IMR-90 (cell line): ENCODE measurements around the gene KIAA0825. TPM values are rescaled to one million over a fixed set of nuclear protein-coding genes. Genes with fewer than 3 reads are reported as not detected.

Source experiments
- ATAC-seq: fragments of 200-7000 bp; cut with Tn5 transposase; 2 replicates; pipeline ENCODE4 v1.9.1; 2020; ENCODE audit warnings: low read depth, mild to moderate bottlenecking, moderate library complexity
- BruUV-seq: library from RNA; stranded (reverse); fragments of 400-500 nt; replicated peaks from 2 replicates; lab custom pipeline; 2021; lab: Mats Ljungman, UMichigan
- CTCF ChIA-PET: fragments of 300-600 bp; formaldehyde crosslinking; extraction: SDS; loops from one replicate; lab custom pipeline; 2021; ENCODE audit warnings: antibody characterized with exemption; lab: Yijun Ruan, JAX
- POLR2A ChIA-PET: fragments of 300-600 bp; sonication (Branson Sonifier 250); formaldehyde crosslinking; loops from one replicate; lab custom pipeline; 2022; ENCODE audit warnings: antibody characterized with exemption; ENCODE audit not compliant: unreplicated experiment; lab: Charles Lee
- DNase-seq: peaks from one replicate; pipeline ENCODE4 v3.0.0; 2013
- H2AFZ ChIP-seq: replicated peaks from 2 replicates; pipeline ENCODE3; 2013; ENCODE audit warnings: low read length, mild to moderate bottlenecking; ENCODE audit not compliant: poor library complexity
- H2AK5ac ChIP-seq: 2 replicates; pipeline ENCODE4 v1.6.1; 2013; ENCODE audit warnings: low read depth, low read length, inconsistent platforms
- H2AK9ac ChIP-seq: replicated peaks from 2 replicates; pipeline ENCODE3; 2013; ENCODE audit warnings: mild to moderate bottlenecking, low read depth, low read length, moderate library complexity; ENCODE audit not compliant: poor library complexity
- H2BK120ac ChIP-seq: 2 replicates; pipeline ENCODE4 v1.6.1; 2013; ENCODE audit warnings: low read depth, low read length, inconsistent platforms
- H2BK15ac ChIP-seq: 3 replicates; pipeline ENCODE4 v1.6.1; 2013; ENCODE audit warnings: low read depth, low read length, inconsistent platforms
- H2BK20ac ChIP-seq: 2 replicates; pipeline ENCODE4 v1.6.1; 2013; ENCODE audit warnings: low read depth, mild to moderate bottlenecking, inconsistent platforms, low read length, moderate library complexity
- H2BK5ac ChIP-seq: 2 replicates; pipeline ENCODE4 v1.6.1; 2013; ENCODE audit warnings: mild to moderate bottlenecking, low read depth, low read length, inconsistent platforms; ENCODE audit not compliant: poor library complexity, severe bottlenecking
- H3K14ac ChIP-seq: replicated peaks from 2 replicates; pipeline ENCODE4 v1.6.1; 2013; ENCODE audit warnings: low read depth, low read length, inconsistent platforms
- H3K18ac ChIP-seq: 2 replicates; pipeline ENCODE4 v1.6.1; 2013; ENCODE audit warnings: low read depth, low read length, control low read depth
- H3K23ac ChIP-seq: 2 replicates; pipeline ENCODE4 v1.6.1; 2013; ENCODE audit warnings: low read depth, low read length, inconsistent platforms
- H3K27ac ChIP-seq: 2 replicates; pipeline ENCODE4 v1.5.1; 2013; ENCODE audit warnings: mild to moderate bottlenecking, control low read depth, low read length; ENCODE audit not compliant: insufficient read depth
- H3K27me3 ChIP-seq: 2 replicates; pipeline ENCODE4 v1.6.1; 2013; ENCODE audit warnings: low read length; ENCODE audit not compliant: control insufficient read depth, insufficient read depth
- H3K36me3 ChIP-seq: 2 replicates; pipeline ENCODE4 v1.6.1; 2013; ENCODE audit warnings: low read length, mixed read lengths; ENCODE audit not compliant: control insufficient read depth, insufficient read depth
- H3K4ac ChIP-seq: 2 replicates; pipeline ENCODE4 v1.6.1; 2013; ENCODE audit warnings: low read depth, low read length, inconsistent platforms
- H3K4me1 ChIP-seq: 2 replicates; pipeline ENCODE4 v1.6.1; 2013; ENCODE audit warnings: low read length, mixed read lengths; ENCODE audit not compliant: control insufficient read depth, insufficient read depth
- H3K4me2 ChIP-seq: 2 replicates; pipeline ENCODE4 v1.6.1; 2013; ENCODE audit warnings: low read depth, mild to moderate bottlenecking, control low read depth, low read length, moderate library complexity
- H3K4me3 ChIP-seq: 2 replicates; pipeline ENCODE4 v1.5.1; 2013; ENCODE audit warnings: low read depth, mild to moderate bottlenecking, control low read depth, low read length, moderate library complexity; ENCODE audit not compliant: insufficient read depth
- H3K56ac ChIP-seq: 2 replicates; pipeline ENCODE4 v1.6.1; 2013; ENCODE audit warnings: low read length, inconsistent platforms; ENCODE audit not compliant: insufficient read depth; ENCODE audit errors: extremely low read depth
- H3K79me1 ChIP-seq, 2 experiments: 2 replicates each; pipeline ENCODE4 v1.6.1; 2013; ENCODE audit warnings: low read length in 2 of 2, inconsistent platforms in 1 of 2, low read depth in 1 of 2
- H3K9ac ChIP-seq: 2 replicates; pipeline ENCODE4 v1.6.1; 2013; ENCODE audit warnings: low read depth, low read length, control low read depth
- H3K9me1 ChIP-seq: 2 replicates; pipeline ENCODE4 v1.6.1; 2013; ENCODE audit warnings: low read length, inconsistent platforms; ENCODE audit not compliant: insufficient read depth
- H3K9me3 ChIP-seq: 2 replicates; pipeline ENCODE4 v1.6.1; 2013; ENCODE audit warnings: low read length; ENCODE audit not compliant: control insufficient read depth, insufficient read depth
- H4K20me1 ChIP-seq: 2 replicates; pipeline ENCODE4 v1.6.1; 2013; ENCODE audit warnings: low read length, inconsistent platforms; ENCODE audit not compliant: insufficient read depth
- H4K5ac ChIP-seq: 2 replicates; pipeline ENCODE4 v1.6.1; 2013; ENCODE audit warnings: mild to moderate bottlenecking, low read depth, low read length, control low read depth
- H4K8ac ChIP-seq, 2 experiments: 2 replicates each; pipeline ENCODE4 v1.6.1; 2013; ENCODE audit warnings: low read depth in 2 of 2, low read length in 2 of 2, control low read depth in 1 of 2, inconsistent platforms in 1 of 2
- H4K91ac ChIP-seq: 2 replicates; pipeline ENCODE4 v1.6.1; 2013; ENCODE audit warnings: low read depth, low read length, inconsistent platforms; ENCODE audit not compliant: insufficient read depth
- RFX5 ChIP-seq: IDR thresholded peaks from 2 replicates; pipeline ENCODE4 v1.8.0; 2012; ENCODE audit warnings: low read depth, mild to moderate bottlenecking, low read length, moderate library complexity
- WGBS, 2 experiments: methylation state at CpG; one replicate each; pipeline versions ENCODE4 v1.1.5 to v1.1.7; 2013; ENCODE audit warnings: missing lambda C conversion rate in 2 of 2; ENCODE audit not compliant: insufficient read length in 1 of 2; ENCODE audit errors: extremely low coverage in 2 of 2; 5-methylcytosine and 5-hydroxymethylcytosine counted together
- dilution Hi-C: fragments of 300-500 bp; cut with HindIII; formaldehyde crosslinking; loops from one replicate; pipeline ENCODE4 v1.14.3; 2018; ENCODE audit warnings: low sequenced_read_pairs; ENCODE audit not compliant: unreplicated experiment
- in situ Hi-C: fragments of 300-500 bp; cut with MboI; formaldehyde crosslinking; loops from 3 replicates; pipeline ENCODE4 v1.14.3; 2019; ENCODE audit warnings: low sequenced_read_pairs, inconsistent platforms, mixed read lengths
- intact Hi-C: fragments of 100-400 bp; cut with micrococcal nuclease; formaldehyde crosslinking; loops from 2 replicates; pipeline ENCODE4 v1.10.0; 2022
- polyA plus RNA-seq, 3 experiments: library from polyadenylated mRNA; depleted of rRNA; stranded (reverse); fragments of >200 nt; gene quantifications; 2 replicates each; pipeline ENCODE4 v1.2.3, GENCODE V29; 2012; ENCODE audit warnings: low replicate concordance in 1 of 3
- total RNA-seq: library from RNA; depleted of rRNA; stranded (reverse); fragments of >200 nt; gene quantifications from 2 replicates; pipeline ENCODE4 v1.2.3, GENCODE V29; 2012
- TF ChIP-seq, protein P1 (sequence below): fragments of 150-350 bp; IDR thresholded peaks from 2 replicates; pipeline ENCODE4 v1.6.1; 2016; ENCODE audit warnings: low read depth, mild to moderate bottlenecking, low read length, moderate library complexity, borderline replicate concordance

KIAA0825 gene
- total and polyA plus RNA-seq, 2 of the 4 experiments (the other 2 are of a cell fraction) = 0.46 to 1.8 TPM

DNA sequence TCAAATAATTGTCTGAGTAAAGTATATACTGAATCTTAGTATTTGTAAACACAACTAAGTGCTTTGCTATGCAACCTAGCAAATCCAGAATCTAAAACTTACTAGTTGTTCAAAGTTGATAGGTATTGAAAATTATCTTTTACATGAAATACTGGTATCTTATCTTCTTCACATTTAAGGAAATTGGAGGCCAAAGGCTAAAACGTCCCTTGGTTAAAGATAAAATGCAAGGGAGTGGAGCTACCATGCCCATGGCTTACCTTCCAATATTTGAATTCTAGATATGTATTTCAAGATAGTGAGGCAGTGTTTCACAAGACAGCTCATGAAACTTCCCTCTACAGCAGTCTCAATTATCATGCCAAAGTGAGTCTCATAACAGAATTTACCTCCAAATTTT lies 373.5 kb downstream of the KIAA0825 start:
- Histone ChIP-seq H2BK15ac (no peak overlapping the region), H3K36me3 (no peaks in the 10 kb centered on the region), H3K14ac (no peak overlapping the region), H3K9me3 (no peaks in the 10 kb centered on the region), H2BK5ac (no peak overlapping the region), H3K4ac (no peak overlapping the region), H3K4me3 (no peak overlapping the region), H3K9ac (no peak overlapping the region), H3K18ac (no peak overlapping the region), H3K27ac (no peak overlapping the region), H2AK5ac (no peak overlapping the region), H2AFZ (no peak overlapping the region), H3K23ac (no peak overlapping the region), H4K91ac (no peak overlapping the region), H4K5ac (no peak overlapping the region), H4K20me1 (no peaks in the 10 kb centered on the region), H3K4me1 (peaks cover 12% of the 10 kb centered on the region), H3K27me3 (no peaks in the 10 kb centered on the region; the same call in 1 of the 2 replicates), H2BK20ac (no peak overlapping the region), H3K56ac (no peak overlapping the region), H3K79me1 (no peaks in the 10 kb centered on the region), H2BK120ac (no peak overlapping the region; the same call in 1 of the 2 replicates), H4K8ac (no peak overlapping the region), H3K4me2 (peak overlapping the region; percentile 67; the same call in 1 of the 2 replicates), H3K9me1 (peaks cover 7% of the 10 kb centered on the region; the same call in 1 of the 2 replicates), H2AK9ac (no peak overlapping the region)
- peak; percentile 9 for DNase-seq
- WGBS, 2 experiments = no CpG with 5 or more reads among the region's 1 CpG
- in situ Hi-C loops (no loop called here), intact Hi-C loops (loop anchor here (5.0 kb wide), 1 partner anchor 492 kb away; no protein-coding TSS in a partner anchor), dilution Hi-C loops (no loop called here)
- BruUV-seq = no TSS peak
- ChIA-PET POLR2A (no interaction called here), CTCF (no interaction called here)
- peak; percentile 19; the same call in 1 of the 2 replicates for ATAC-seq
- TF ChIP-seq RFX5 = no peak
- TF ChIP-seq, protein P1, sequence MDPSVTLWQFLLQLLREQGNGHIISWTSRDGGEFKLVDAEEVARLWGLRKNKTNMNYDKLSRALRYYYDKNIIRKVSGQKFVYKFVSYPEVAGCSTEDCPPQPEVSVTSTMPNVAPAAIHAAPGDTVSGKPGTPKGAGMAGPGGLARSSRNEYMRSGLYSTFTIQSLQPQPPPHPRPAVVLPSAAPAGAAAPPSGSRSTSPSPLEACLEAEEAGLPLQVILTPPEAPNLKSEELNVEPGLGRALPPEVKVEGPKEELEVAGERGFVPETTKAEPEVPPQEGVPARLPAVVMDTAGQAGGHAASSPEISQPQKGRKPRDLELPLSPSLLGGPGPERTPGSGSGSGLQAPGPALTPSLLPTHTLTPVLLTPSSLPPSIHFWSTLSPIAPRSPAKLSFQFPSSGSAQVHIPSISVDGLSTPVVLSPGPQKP = no peak
